Mesothelial cell of epicardium (in vitro differentiated cells): ENCODE results near the gene GRK6. TPM values are rescaled to one million over a fixed set of nuclear protein-coding genes. Genes with fewer than 3 reads are reported as not detected.
A peak's percentile ranks its signal among the peaks of the same experiment; 100 is the strongest.

Experiments
- DNase-seq, 2 experiments: peaks; one replicate each; pipeline ENCODE4 v3.0.0; 2021; ENCODE audit warnings: low spot score in 2 of 2; ENCODE audit not compliant: unreplicated experiment in 2 of 2
- H3K27ac Mint-ChIP-seq: 2 replicates; pipeline ENCODE4 v1.8.0; 2021; ENCODE audit warnings: mixed read lengths
- H3K27me3 Mint-ChIP-seq: 2 replicates; pipeline ENCODE4 v1.8.0; 2021; ENCODE audit warnings: low read depth, mixed read lengths
- H3K36me3 Mint-ChIP-seq: 2 replicates; pipeline ENCODE4 v1.8.0; 2021; ENCODE audit warnings: mixed read lengths
- H3K4me1 Mint-ChIP-seq: 2 replicates; pipeline ENCODE4 v1.8.0; 2021; ENCODE audit warnings: mixed read lengths
- H3K4me3 Mint-ChIP-seq: 2 replicates; pipeline ENCODE4 v1.8.0; 2021; ENCODE audit warnings: mild to moderate bottlenecking, moderate library complexity, mixed read lengths
- H3K9me3 Mint-ChIP-seq: 2 replicates; pipeline ENCODE4 v1.8.0; 2021; ENCODE audit warnings: mixed read lengths
- total RNA-seq: library from RNA; stranded (reverse); gene quantifications from 3 replicates; pipeline ENCODE4 v1.2.1, GENCODE V29; 2021
- TF ChIP-seq, protein P1 (sequence below): fragments of 200-600 bp; sonication (generic); IDR thresholded peaks from one replicate; pipeline ENCODE4 v1.5.0; 2021; ENCODE audit warnings: antibody characterized with exemption; ENCODE audit not compliant: unreplicated experiment

Gene GRK6
- total RNA-seq, 1 donor from 2014 or later = 48.2 TPM

DNA sequence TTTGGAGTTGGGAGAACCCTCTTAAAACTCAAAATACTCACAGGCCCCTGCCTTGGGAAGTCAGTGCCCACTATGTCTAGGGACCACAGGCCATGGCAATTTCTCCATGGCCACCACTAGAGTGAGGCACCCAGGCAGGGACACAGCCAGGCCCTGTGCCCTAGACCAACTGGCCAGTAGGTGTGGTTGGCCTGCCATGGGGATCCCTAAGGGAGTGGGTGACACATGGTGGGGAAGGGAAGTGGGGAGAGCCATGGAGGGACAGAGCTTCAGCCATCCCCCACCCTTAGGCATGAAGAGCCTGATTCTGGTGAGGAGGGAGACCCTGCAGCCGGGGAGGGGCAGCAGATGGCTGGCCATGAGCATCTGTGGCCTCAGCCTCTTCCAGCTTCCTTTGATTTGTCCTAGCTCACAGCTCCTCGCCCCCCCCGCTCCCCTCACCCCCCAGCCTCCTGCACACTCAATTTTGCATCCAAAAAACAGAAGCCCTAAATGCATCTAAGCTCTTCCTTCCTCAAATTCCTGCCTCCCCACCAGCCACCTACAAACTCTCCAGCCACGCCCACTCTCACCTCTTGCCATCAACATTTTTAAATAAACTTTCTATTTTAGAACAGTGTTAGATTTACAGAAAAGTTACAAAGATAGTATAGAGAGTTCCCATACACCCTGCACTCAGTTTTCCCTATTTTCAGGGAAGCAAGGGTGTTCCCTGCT, 48.5 kb downstream of the GRK6 start:
- Mint-ChIP-seq H3K27me3 (no peaks in the 10 kb centered on the region), H3K4me1 (peaks cover 55% of the 10 kb centered on the region), H3K36me3 (no peaks in the 10 kb centered on the region), H3K4me3 (peak overlapping the region; percentile 76), H3K27ac (peak overlapping the region; percentile 87), H3K9me3 (no peaks in the 10 kb centered on the region)
- DNase-seq = no peak
- TF ChIP-seq, protein P1, sequence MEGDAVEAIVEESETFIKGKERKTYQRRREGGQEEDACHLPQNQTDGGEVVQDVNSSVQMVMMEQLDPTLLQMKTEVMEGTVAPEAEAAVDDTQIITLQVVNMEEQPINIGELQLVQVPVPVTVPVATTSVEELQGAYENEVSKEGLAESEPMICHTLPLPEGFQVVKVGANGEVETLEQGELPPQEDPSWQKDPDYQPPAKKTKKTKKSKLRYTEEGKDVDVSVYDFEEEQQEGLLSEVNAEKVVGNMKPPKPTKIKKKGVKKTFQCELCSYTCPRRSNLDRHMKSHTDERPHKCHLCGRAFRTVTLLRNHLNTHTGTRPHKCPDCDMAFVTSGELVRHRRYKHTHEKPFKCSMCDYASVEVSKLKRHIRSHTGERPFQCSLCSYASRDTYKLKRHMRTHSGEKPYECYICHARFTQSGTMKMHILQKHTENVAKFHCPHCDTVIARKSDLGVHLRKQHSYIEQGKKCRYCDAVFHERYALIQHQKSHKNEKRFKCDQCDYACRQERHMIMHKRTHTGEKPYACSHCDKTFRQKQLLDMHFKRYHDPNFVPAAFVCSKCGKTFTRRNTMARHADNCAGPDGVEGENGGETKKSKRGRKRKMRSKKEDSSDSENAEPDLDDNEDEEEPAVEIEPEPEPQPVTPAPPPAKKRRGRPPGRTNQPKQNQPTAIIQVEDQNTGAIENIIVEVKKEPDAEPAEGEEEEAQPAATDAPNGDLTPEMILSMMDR = no peak

DNA sequence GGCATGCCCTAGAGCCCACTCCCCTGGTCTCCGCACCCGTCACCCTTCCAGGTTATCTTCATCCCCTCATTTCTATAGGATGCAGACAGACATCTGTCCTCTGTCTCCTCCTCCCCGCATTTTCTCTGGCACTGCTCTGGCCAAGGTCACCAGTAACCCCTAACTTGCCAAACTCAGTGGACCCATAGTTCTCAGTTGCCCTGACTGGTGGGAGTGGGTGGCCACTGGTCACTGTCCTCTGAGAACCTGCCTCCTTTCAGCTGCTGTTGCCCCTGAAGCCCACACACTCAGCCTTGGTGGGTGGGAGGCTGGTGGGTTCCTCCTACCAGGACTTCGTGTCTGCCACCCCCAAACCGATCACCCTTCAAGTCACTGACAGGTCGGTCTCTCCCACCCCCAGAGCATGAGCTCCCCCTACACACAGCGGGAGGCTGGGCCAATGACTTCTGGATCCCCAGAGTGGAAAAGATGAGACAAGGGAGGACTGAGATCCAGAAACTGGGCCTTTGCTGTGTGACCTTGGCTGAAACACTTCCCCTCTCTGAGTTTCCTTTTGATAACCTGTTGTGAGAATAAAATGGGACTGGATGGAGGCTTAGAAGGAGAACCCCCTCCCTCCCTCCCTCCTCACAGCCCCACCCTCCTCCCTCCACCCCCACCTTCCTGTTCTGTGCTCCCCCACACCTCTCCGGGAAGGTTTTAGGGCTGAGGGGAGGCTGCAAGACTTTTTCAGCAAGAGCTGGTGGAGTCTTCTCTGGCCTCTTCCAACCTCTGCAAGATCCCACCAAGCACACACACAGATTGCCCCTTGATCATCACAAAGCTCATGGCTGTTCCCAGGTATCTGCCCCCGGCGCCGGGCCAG, 49.3 kb downstream of the GRK6 start:
- TF ChIP-seq, protein P1 = no peak
- Mint-ChIP-seq H3K9me3 (no peaks in the 10 kb centered on the region), H3K4me1 (peaks cover 47% of the 10 kb centered on the region), H3K36me3 (no peaks in the 10 kb centered on the region), H3K27ac (peak overlapping the region; percentile 79), H3K4me3 (peak overlapping the region; percentile 15), H3K27me3 (no peaks in the 10 kb centered on the region)
- no peak for DNase-seq

DNA sequence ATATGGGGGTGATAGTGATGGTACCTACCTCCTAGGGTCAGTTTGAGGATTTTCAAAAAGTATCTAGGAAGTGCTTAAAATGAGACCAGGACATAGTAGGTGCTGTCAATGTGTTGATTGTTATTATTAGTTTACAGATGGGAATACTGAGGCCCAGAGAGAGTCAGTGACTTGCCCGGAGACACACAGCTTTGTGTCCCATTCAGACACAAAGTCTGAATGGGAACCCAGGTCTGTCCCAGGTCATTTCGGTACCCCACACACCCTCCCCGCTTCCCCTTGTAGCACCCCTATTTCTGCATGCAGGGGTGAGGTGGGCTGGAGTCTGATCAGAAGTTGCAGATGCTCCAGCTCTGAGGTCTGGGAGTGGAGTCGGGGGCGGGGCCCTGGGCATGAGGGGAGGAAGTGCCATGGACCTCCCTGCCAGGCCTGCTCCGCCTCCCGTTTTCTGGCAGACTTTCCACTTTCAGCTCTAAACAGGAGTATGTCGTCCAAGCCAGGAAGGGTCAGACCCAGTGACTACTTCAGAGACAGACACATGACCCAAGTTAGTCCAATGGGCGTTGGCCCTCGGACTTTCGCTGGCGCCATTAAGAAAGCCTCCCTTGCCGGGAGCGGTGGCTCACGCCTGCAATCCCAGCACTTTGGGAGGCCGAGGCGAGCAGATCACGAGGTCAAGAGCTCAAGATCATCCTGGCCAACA, 50.2 kb downstream of the GRK6 start:
- peaks cover 39% of the 10 kb centered on the region for H3K4me1 Mint-ChIP-seq
- H3K36me3 Mint-ChIP-seq = no peaks in the 10 kb centered on the region
- no peaks in the 10 kb centered on the region for H3K9me3 Mint-ChIP-seq
- peak overlapping the region; percentile 48 for H3K27ac Mint-ChIP-seq
- TF ChIP-seq, protein P1 = no peak
- no peak overlapping the region for H3K4me3 Mint-ChIP-seq
- DNase-seq = no peak
- no peaks in the 10 kb centered on the region for H3K27me3 Mint-ChIP-seq

DNA sequence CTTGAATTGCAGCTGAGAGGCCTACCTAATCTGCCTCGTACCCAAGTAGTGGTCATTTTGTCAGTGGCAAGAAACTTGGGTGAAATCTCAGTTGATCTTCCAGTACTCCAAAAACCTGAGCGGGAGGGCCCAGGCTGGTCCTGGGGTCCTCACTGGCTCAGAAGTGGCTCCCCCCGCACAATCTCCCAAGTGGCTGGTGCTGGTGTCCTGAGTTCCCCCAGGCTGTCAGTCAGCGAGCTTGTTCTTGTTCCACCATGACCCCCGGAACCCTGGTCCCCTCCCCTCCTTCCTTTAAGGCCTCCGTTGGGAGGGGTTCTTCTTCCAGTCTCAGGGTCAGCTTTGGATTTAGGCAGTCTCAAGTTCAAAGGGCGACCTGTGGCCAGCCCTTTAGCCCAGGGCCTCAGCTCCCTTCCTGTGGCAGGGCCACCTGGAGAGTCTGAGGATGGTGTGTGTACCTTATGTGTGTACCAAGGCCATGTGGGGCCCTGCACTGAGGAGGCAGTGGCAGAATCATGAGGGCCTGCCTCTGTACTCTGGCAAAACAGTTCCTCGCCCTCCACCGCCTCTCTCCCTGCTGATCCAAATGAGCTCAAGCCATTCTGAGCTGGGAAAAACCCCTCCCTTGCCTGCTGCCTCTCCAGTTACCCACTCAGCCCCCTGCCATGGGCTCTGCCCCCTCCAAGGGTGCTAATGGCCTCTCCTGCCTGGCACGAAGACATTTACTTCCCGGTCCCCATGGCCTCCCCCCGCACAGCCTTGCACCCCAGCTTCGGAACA, 51.4 kb downstream of the GRK6 start:
- Mint-ChIP-seq H3K4me1 (peaks cover 39% of the 10 kb centered on the region), H3K9me3 (no peaks in the 10 kb centered on the region), H3K36me3 (peaks cover 4% of the 10 kb centered on the region), H3K27me3 (no peaks in the 10 kb centered on the region), H3K27ac (peak overlapping the region; percentile 39), H3K4me3 (no peak overlapping the region)
- no peak for DNase-seq
- TF ChIP-seq, protein P1 = no peak
